KBM-7 (cell line): Measurements from ENCODE around the gene NOL3.

ENCODE experiments used
- DNase-seq: peaks from one replicate; pipeline ENCODE4 v3.0.0-alpha.2; 2015
- in situ Hi-C: fragments of 300-500 bp; cut with MboI; formaldehyde crosslinking; loops from 2 replicates; pipeline ENCODE4 v1.14.3; 2020; ENCODE audit warnings: low sequenced_read_pairs, low pct_unique_long_range_greater_than_20kb, mixed read lengths

Gene NOL3

DNA sequence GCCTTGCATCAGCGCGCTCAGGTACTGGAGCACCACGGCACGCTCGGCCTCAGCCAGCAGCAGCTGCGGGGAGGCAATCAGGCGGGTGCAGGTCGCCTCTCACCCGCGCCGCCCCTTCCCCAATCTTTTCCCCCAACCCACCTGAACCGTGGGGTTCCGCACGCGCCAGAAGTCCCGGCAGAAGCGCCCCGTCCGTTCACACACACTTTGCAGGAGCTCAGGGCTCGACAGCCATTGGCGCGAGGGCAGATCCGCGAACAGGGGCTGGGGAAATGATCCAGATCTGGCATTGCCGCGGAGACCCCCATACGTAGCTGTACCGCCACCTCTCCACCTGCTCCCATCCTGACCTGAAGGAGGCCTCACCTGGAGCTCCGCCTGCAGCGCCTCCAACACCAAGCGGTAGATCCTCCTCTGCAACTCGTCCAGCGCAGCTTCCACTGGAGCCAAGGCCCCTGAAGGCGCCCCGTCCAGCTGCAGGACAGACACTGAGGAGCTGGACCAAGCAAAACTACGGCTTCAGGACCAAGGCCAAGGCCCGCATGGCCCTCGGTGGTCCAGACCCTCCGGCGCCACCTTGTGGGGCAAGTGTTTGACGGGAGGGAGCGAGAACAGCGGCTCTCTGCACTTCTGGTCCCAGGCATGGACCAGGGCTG lies 14.8 kb downstream of the NOL3 start:
- DNase-seq = peak; percentile 88
- in situ Hi-C loops = no loop called here

DNA sequence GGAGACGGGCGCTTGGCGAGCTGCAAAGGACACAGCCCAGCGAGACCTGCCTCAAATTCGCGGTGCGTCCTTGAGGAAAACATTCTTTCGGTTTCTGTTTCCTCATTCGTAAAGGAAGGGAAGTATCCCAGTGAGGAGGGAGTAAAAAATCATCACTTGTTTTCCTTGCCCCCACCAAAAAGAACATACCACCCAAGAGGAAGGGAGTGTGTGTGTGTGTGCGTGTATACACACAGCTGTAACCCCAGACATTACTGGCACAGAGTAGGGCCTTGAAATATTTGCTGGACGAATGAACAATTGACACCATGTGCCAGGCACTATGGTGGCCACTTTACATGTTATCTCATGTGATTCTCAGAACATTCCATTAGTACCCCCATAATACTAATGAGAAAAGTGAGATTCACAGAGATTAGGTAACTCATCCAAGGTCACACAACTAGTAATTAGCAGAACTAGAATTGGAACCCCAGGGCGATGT lies 15.4 kb downstream of the NOL3 start:
- DNase-seq = no peak
- in situ Hi-C loops = no loop called here

DNA sequence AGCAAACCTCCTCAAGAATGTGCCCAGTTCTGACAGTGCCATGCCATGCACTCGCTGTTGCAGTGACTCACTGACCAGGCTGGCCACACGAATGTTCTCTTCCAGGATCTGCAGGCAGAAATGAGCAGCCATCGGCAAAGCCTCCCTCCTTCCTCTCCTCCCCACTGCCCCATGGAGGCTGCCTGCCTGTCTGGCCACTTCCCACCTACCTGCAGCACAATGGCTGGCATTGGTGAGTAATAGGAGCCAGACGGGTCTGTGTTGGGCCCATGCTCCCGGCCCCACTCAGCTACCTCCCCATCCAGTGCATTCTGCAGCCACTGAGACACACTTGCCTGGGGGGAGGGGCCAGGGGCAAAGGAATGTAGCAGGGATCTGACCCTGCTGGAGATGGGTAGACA lies 16.2 kb downstream of the NOL3 start:
- in situ Hi-C loops = no loop called here
- DNase-seq = no peak

DNA sequence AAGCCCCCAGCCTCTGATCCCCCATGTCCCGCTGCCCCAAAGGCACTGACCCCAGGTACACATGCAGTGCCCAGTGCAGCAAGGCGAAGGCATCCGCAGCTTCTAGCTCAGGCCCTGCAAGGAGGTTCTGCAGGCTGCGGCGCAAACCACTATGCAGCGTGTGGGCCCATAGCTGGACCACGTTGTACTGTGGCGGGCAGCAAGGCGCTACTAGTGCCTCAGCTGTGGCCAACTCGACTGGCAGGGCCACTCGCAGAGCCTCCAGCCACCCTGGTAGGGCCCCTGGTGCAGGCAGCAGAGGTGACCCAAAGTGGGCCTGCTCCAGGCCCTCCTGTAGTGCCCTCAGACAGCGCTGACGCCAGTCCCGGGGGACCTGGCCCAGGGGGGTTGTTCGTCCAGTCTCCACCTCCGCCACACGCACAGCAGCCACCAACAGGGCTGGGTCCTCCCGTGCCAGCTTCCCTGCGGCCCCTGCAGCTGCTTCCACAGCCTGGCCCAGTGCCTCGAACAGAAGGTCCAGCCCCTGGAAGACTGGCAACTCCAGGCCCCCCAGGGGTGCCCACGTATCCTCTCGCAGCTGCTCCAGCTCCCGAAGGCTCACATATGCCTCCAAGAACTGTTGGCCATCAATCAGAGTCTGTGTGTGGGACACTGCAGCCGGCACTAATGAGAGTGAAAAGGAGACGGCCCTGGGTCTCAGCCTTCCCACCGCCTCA lies 17.0 kb downstream of the NOL3 start:
- in situ Hi-C loops = no loop called here
- DNase-seq = no peak

DNA sequence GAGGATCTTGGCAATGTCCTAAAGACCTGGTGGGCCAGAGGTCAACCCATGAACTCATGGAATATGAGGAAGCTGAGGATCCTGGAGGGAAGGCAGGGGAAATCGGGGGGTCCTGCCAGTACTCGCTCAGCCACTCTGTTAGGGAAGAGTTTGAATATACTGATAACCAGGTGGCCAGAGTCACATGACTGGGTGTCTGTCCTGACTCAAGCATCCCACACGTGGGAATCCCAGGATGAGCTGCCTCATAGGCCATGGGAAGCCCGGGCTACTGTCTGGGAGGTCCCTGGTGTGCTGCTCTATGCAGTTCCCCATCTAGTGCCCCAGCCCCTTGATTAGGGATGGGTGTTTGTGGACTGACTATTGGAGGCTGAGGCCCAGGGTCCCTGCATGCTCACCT lies 18.0 kb downstream of the NOL3 start:
- in situ Hi-C loops = no loop called here
- no peak for DNase-seq

DNA sequence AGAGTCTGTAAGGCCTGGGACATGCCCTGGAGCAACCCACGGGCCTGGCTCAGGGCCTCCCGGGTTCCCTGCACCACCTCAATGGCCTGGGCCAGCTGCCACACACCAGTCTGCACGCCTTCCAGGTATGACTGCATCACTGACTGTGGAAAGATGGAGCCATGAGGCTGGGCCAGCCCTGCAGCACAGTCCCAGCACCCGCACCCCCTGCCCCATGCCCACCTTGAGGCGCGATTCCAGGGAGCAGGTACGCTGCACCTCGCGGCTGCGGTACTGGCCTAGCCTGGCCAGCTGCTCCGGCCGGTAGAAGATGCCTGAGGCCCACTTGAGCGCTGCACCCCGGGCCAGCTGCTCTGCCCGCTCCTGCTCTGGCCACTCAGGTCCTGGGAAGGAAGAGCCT lies 18.5 kb downstream of the NOL3 start:
- DNase-seq = no peak
- in situ Hi-C loops = no loop called here

DNA sequence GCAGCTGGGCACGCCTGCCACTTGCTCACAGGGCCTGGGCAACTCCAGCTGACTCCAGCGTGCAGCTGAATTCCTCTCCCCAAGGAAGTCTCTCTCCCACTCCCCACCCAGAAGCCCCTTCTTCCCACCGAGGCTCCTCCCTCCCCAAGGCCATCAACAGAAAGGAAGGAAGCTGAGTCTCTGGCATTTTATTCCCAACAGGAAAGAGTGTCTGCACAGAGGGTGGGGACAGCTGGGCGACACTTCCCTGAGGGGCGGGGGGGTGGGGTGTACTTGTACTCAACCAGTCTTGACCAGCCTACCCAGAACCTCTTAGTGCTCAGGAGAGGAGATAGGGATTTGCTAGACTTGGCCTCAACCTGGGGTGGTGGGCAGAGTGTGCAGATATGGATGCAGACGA lies 19.7 kb downstream of the NOL3 start, which contains the start of gene EXOC3L1:
Gene EXOC3L1 (minus strand): TSS at position 96 of the 400 bp plus-strand sequence. CDS start 460 bp downstream, outside the sequence.
- no peak for DNase-seq
- in situ Hi-C loops = no loop called here

DNA sequence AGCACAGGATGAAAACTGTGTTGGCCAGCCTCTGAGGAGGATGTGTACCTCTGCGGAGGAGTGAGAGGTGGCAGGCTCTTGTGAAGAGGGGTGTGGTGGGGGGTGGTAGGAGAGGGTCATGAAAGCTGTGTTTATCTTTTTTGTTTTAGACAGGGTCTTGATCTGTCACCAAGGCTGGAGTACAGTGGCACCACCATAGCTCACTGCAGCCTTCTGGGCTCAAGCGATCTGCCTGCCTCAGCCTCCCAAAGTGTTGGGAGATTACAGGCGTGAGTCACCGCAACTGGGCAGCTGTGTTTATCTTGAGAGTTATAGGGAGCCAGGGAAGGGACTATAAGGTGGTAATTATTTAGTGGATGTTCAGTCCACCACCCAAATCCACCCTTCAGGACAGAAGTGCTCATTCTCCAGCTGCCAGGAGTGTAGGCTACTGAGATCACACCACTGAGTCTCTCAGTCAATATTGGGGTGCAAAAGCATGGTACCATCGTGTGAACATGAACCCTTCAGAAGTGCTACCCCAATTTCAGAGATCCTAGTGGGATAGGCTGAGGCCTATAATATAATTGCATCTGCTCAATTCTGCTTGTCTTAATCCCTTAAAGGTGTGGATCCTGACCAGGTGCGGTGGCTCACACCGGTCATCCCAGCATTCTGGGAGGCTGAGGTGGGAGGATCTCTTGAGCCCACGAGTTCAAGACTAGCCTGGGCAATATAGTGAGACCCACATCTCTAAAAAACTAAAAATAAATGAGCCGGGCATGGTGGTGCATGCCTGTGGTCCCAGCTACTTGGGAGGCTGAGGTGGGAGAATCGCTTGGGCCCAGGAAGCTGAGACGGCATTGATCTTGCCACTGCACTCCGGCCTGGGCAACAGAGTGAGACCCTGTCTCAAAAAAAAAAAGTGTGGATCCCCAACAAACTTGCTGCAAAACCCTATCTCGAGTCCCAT lies 20.4 kb downstream of the NOL3 start:
- no peak for DNase-seq
- in situ Hi-C loops = no loop called here

DNA sequence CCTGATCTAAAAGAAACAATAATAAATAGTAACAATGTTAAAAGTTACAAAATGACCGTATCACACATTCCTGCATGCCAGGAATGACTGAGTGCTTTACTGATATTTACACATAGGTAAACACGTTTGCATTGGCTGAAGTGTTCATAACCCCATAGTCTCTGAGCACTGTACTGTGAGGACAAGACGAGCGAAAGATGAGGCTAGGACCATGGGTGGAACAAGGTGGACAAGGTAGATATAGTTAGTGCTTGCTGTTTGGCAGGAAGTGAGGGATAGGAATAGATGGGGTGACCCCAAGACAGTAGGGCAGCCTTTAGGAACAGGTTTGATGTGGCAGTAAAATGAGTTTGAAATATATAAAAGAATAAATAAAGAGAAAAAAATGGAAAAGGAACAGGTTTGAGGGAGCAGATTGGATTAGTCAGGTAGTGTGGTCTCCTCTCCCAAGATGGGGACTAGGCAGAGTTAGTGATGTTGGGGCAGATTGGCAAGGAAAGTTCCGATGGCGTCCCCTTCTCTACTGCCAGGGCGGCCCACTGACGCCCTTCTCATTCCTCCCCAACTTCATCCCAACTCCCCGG lies 21.2 kb downstream of the NOL3 start:
- in situ Hi-C loops = no loop called here
- no peak for DNase-seq

DNA sequence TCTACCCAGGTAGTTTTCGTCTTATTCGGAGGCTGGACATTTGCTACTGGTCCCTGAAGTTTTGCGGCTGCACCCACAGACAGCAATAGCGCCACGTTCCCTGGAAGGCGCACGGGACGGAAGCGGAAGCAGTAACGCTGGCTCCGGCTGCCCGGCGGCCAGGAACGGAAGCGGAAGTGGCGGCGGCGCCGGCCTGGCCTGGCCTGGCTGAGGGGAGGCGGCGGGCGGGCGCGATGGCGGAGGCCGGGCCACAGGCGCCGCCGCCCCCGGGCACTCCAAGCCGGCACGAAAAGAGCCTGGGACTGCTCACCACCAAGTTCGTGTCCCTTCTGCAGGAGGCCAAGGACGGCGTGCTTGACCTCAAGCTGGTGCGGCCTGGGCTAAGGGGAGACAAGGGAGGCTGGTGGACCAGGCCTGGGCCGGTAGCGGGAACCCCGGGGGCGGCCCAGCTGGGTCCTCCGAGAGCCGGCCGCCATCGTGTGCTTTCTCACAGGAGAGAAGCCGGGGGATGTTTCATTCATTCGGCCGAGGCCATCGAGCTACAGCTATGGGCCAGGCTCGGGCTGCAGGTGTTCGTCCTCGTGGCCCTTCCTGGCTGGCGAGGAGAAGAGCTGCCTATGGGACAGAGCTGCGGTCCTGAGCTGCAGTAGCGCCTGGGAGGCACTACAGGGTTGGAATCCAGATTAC lies 21.8 kb downstream of the NOL3 start, which contains the start of gene E2F4:
Gene E2F4 (plus strand): TSS at position 161 of the 687 bp plus-strand sequence. CDS start 73 bp downstream, at position 234.
- DNase-seq = peak; percentile 92
- in situ Hi-C loops = no loop called here

DNA sequence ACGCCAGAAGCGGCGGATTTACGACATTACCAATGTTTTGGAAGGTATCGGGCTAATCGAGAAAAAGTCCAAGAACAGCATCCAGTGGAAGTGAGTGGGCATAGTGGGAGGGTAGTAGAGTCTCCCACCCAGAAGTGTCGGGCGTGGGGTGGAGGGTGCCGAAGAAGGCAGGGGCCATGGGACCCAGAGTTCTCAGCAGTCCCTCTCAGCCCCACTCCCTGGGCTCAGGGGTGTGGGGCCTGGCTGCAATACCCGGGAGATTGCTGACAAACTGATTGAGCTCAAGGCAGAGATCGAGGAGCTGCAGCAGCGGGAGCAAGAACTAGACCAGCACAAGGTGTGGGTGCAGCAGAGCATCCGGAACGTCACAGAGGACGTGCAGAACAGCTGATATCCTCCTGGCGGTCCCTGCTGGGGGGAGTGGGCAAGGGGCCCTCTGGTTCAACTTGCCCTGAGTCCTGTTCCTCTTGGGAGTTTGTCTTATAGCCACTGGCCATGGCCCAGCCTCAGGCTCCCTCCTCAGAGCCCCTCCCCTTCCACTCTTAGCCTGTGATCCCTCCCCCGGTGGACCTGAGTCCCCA lies 22.5 kb downstream of the NOL3 start:
- in situ Hi-C loops = no loop called here
- DNase-seq = no peak

DNA sequence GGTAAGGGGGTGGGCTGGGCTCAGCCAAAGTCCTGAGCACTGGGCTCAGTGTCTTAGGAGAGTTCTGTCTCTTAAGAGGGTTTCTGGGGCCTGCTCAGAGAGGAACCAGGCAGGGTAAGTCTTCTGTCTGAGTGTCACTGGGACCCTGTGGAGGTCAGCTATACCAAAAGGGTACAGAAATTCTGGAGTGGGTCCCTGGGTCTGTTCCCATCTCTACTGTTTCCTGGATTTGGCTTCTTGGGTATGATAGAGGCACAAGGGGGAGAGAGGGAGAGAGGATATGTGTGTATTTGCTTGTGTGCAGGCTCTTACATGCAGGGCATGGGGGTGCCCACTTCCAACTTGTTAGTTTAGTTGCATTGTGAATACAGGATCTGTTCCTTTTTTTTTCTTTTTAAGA lies 23.2 kb downstream of the NOL3 start:
- in situ Hi-C loops = no loop called here

DNA sequence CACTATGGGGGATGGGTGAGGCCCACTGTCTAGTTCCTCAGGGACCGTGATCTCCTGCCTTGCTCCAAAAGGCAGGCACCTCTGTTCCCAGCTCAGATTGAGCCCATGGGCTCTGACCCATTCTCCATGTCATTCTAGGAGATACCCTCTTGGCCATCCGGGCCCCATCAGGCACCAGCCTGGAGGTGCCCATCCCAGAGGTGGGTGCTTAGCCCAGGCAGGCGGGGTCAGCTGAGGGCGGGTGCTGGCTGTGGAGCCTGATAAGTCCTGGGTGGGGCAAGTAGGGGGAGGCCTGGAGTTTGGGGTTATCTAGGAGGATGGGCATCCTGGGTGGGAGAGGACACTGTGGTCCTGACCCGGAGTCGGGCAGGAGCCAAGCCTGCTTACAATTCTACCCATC lies 23.9 kb downstream of the NOL3 start:
- no peak for DNase-seq
- in situ Hi-C loops = no loop called here

More for the DNA sequence above, 23.2 kb downstream of the NOL3 start:
- no peak for DNase-seq

DNA sequence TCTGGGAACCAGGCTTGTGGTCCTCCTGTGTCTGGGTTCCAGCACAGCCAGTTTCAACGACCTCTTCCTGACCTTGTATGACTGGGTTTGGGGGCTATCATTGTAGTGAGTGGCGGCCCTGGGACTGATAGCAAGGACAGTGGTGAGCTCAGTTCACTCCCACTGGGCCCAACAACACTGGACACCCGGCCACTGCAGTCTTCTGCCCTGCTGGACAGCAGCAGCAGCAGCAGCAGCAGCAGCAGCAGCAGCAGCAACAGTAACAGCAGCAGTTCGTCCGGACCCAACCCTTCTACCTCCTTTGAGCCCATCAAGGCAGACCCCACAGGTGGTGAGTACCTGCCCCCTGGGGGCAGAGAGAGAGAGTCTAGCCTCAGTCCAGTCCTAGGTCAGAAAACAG lies 25.3 kb downstream of the NOL3 start:
- in situ Hi-C loops = no loop called here

DNA sequence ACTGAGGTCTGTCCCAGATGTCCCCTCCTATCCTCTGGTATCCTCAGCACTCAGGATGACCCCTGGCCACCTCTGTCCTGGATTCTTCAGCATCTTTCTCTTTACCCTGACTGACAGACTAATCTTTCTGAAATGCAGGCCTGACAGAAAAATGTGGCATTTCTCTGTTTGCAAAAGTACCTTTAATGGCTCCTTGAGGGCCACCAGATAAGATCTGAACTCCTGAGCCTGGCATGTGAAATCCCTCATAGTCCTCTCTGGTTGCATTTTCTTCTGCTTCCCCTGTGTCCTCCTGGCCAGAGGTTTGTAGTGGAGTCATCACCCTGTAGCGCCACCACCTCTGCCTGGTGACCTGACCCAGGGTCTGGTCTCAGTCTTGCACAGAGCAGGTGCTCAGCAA lies 26.5 kb downstream of the NOL3 start:
- in situ Hi-C loops = no loop called here
- no peak for DNase-seq

More for the DNA sequence above, 25.3 kb downstream of the NOL3 start:
- DNase-seq = no peak

DNA sequence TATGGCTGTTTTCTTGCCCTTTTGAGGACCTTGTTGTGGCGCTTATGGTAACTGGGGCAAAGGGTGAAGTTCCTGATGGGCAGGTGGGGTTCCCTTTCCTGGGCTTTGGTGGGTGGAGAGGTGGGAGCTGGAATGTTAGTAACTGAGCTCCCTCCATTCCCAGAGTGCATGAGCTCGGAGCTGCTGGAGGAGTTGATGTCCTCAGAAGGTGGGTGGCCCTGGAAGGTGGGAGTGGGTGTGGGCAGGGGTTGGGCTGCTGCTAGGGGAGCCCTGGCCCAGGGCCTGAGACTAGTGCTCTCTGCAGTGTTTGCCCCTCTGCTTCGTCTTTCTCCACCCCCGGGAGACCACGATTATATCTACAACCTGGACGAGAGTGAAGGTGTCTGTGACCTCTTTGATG lies 27.4 kb downstream of the NOL3 start:
- in situ Hi-C loops = no loop called here
- DNase-seq = no peak

DNA sequence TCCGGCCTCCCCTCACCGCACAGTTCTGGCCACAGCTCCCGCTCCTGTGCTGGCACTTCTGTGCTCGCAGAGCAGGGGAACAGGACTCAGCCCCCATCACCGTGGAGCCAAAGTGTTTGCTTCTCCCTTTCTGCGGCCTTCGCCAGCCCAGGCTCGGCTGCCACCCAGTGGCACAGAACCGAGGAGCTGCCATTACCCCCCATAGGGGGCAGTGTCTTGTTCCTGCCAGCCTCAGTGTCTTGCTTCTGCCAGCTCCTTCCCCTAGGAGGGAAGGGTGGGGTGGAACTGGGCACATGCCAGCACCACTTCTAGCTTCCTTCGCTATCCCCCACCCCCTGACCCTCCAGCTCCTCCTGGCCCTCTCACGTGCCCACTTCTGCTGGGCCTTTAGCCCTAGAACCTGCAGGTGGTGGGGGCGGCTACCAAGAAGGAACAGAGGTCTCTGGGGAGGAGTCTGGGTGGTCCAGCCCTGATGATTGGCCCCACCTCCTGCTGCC lies 27.9 kb downstream of the NOL3 start:
- peak; percentile 41 for DNase-seq
- in situ Hi-C loops = no loop called here
